Cardiac ventricle fibroblast (primary cell): ENCODE data around the gene DNTTIP2. TPM values are rescaled to one million over a fixed set of nuclear protein-coding genes. Genes with fewer than 3 reads are reported as not detected.

Experiments used
- total RNA-seq: library from RNA; depleted of rRNA; stranded (reverse); fragments of >200 nt; gene quantifications from 2 replicates; pipeline ENCODE4 v1.2.3, GENCODE V29; 2015

Gene DNTTIP2, protein sequence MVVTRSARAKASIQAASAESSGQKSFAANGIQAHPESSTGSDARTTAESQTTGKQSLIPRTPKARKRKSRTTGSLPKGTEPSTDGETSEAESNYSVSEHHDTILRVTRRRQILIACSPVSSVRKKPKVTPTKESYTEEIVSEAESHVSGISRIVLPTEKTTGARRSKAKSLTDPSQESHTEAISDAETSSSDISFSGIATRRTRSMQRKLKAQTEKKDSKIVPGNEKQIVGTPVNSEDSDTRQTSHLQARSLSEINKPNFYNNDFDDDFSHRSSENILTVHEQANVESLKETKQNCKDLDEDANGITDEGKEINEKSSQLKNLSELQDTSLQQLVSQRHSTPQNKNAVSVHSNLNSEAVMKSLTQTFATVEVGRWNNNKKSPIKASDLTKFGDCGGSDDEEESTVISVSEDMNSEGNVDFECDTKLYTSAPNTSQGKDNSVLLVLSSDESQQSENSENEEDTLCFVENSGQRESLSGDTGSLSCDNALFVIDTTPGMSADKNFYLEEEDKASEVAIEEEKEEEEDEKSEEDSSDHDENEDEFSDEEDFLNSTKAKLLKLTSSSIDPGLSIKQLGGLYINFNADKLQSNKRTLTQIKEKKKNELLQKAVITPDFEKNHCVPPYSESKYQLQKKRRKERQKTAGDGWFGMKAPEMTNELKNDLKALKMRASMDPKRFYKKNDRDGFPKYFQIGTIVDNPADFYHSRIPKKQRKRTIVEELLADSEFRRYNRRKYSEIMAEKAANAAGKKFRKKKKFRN
- total RNA-seq: 18.8 and 24.1 TPM in 2 replicates

DNA sequence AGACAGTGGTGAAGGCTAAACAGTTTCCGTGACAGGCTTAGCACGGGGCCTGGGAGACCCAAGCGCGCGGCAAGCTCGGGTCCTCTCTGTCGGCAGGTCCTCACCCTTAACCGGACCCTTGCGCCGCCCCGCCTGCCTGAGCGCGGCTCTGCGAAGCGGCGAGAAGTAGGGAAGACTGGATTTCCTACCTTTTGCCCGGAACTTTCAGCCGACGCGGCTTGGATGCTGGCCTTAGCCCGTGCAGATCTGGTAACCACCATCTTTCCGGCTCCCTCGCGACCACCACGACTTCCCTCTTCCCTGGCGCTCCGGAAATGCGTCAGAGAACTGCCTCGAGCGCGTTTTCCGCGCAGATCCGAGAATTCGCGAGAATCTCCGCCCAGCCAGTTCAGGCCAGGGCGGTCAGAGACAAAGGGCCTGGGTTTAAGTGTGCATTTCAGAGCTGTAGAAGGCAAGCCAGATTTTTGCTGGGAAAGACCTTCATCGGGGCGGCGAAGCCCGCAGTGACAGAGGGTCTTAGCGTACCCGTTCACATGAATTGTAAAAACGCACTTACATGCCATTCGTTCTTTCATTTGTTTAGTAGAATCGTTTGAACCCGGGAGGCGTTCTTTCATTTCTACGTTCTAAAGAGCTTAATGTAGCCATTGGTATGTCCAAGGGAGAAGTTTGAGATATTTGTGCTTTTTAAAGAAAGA is at the start of gene DNTTIP2:
DNTTIP2 (minus strand) TSS at position 318 of the 698 bp plus-strand sequence; CDS start at position 260, 58 bp downstream.

DNA sequence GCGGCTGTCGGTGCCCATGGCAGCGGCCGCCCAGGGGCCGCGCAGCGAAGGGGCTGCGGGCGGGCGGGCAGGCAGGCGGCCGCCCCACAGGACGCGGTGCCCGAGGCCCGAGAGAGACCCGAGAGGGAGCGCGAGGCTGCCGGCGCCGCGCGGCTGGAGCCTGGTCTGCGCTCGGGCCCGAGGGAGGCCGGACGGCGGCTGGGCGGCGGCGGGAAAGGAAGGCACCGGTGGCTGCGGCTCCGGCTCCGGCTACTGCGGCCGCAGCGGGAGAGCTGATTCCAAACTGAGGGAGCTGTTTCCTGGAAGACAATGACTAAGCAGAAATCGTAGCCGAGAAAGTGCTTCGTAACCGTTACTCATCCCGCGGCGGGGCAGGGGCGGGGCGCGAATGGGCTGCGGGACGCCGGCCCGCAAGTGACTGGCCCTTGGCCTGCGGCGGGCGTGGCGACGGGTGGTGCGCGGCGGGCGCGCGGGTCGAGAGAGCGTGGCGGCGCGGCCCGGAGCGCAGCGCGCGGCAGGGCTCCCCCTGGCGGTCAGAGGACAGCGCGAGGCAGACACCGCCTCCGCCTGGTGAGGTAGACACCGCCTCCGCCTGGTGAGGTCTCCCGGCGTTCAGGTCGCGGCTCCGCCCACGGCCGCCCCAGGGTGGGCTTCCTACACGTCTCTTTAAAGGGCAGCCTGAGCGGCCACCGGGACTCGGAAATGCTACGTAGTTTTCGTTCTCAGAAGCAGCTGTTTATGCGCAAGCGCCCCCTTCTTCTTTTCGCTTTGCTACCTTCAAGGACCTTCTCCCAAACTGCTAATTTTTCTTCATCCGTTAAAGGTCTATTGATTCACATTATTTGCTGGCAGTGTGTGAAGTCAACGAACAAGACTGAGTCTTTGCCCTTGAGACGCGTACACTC is 30.4 kb upstream of the DNTTIP2 start, which contains the start of gene GCLM:
GCLM (minus strand) TSS at position 285 of the 905 bp plus-strand sequence; CDS start at position 18, 267 bp downstream.

Other genes with a start within 250 kb of the DNTTIP2 start
- 27.4 and 28.4 TPM in 2 replicates for gene BCAR3, start 197.4 kb downstream of the DNTTIP2 start, total RNA-seq
- gene GCLM, start 30.2 kb upstream of the DNTTIP2 start, total RNA-seq: 38.1 and 40.9 TPM in 2 replicates
- 0.31 and 0.59 TPM in 2 replicates for gene ABCA4, start 241.9 kb upstream of the DNTTIP2 start, total RNA-seq